GM12878 (cell line): ENCODE measurements around the gene PRTN3. TPM values are rescaled to one million over a fixed set of nuclear protein-coding genes. Genes with fewer than 3 reads are reported as not detected.
A peak's percentile ranks its signal among the peaks of the same experiment; 100 is the strongest.
"Not testable (repeated sequence)": the region's sequence is repeated elsewhere in the genome, so short reads cannot be mapped to it uniquely, and the experiment has no call there.

Experiments used
- ATAC-seq: fragments of 200-7000 bp; cut with Tn5 transposase; 3 replicates; pipeline ENCODE4 v1.9.1; 2020; ENCODE audit warnings: mild to moderate bottlenecking, moderate library complexity
- BruUV-seq: library from RNA; stranded (reverse); fragments of 400-500 nt; replicated peaks from 2 replicates; lab custom pipeline; 2021; lab: Mats Ljungman, UMichigan
- CTCF ChIA-PET: fragments of 300-600 bp; sonication (Branson Sonifier 250); formaldehyde crosslinking; extraction: SDS; loops from one replicate; lab custom pipeline; 2021; ENCODE audit warnings: inconsistent platforms; lab: Yijun Ruan, JAX
- POLR2A ChIA-PET: fragments of 350-600 bp; formaldehyde crosslinking; extraction: SDS; loops from one replicate; lab custom pipeline; 2021; ENCODE audit warnings: inconsistent platforms; lab: Charles Lee
- RAD21 ChIA-PET: fragments of 300-600 bp; sonication (Branson Sonifier 250); formaldehyde crosslinking; loops from one replicate; lab custom pipeline; 2023; ENCODE audit warnings: antibody characterized with exemption; ENCODE audit not compliant: unreplicated experiment; lab: Charles Lee
- SMC1A ChIA-PET: fragments of 300-600 bp; sonication (Branson Sonifier 250); formaldehyde crosslinking; loops from one replicate; lab custom pipeline; 2023; ENCODE audit not compliant: unreplicated experiment, uncharacterized antibody; lab: Charles Lee
- DNase-seq: peaks from one replicate; pipeline ENCODE4 v3.0.0-alpha.2; 2011; ENCODE audit warnings: low read depth, low spot score
- FAIRE-seq: peaks from 3 replicates; lab custom pipeline; 2011; peaks lifted over from hg19 to GRCh38; lab: Jason Lieb, UNC
- H2AFZ ChIP-seq: 2 replicates; pipeline ENCODE4 v1.6.0; 2011; ENCODE audit warnings: low read depth, low read length, control low read depth; ENCODE audit not compliant: control insufficient read depth
- H3K27ac ChIP-seq: 2 replicates; pipeline ENCODE4 v1.5.1; 2011; ENCODE audit warnings: control low read depth; ENCODE audit not compliant: control insufficient read depth, insufficient read depth
- H3K27me3 ChIP-seq, 2 experiments: replicated peaks in 1 of 2; 2 replicates each; pipeline versions ENCODE4 v1.6.0 to v1.6.1; 2011; ENCODE audit warnings: low read length in 1 of 2; ENCODE audit not compliant: control insufficient read depth in 2 of 2, insufficient read depth in 2 of 2
- H3K36me3 ChIP-seq, 2 experiments: 2 replicates each; pipeline ENCODE4 v1.5.1; 2011; ENCODE audit warnings: low read length in 1 of 2; ENCODE audit not compliant: control insufficient read depth in 2 of 2, insufficient read depth in 2 of 2
- H3K4me1 ChIP-seq: 2 replicates; pipeline ENCODE4 v1.6.1; 2011; ENCODE audit warnings: mild to moderate bottlenecking, low read length, moderate library complexity, mixed read lengths; ENCODE audit not compliant: control insufficient read depth, insufficient read depth
- H3K4me2 ChIP-seq: 2 replicates; pipeline ENCODE4 v1.6.0; 2011; ENCODE audit warnings: control low read depth; ENCODE audit not compliant: control insufficient read depth, insufficient read depth
- H3K4me3 ChIP-seq: fragments of 200-600 bp; sonication (generic); 2 replicates; pipeline ENCODE4 v1.5.1; 2016
- H3K79me2 ChIP-seq: 2 replicates; pipeline ENCODE4 v1.6.0; 2011; ENCODE audit warnings: low read length; ENCODE audit not compliant: control insufficient read depth, insufficient read depth
- H3K9ac ChIP-seq: 2 replicates; pipeline ENCODE4 v1.8.0; 2011; ENCODE audit warnings: low read length, control low read depth, mixed read lengths; ENCODE audit not compliant: control insufficient read depth, insufficient read depth
- H3K9me3 ChIP-seq: replicated peaks from 3 replicates; pipeline ENCODE4 v1.5.1; 2011; ENCODE audit warnings: mild to moderate bottlenecking, low read length; ENCODE audit not compliant: control insufficient read depth, insufficient read depth
- H4K20me1 ChIP-seq: 2 replicates; pipeline ENCODE4 v1.6.0; 2011; ENCODE audit not compliant: control insufficient read depth, insufficient read depth
- HDGF ChIP-seq: fragments of 450-650 bp; IDR thresholded peaks from 2 replicates; pipeline ENCODE4 v1.6.1; 2016; ENCODE audit warnings: antibody characterized with exemption
- RUNX3 ChIP-seq: IDR thresholded peaks from 2 replicates; pipeline ENCODE4 v1.6.1; 2012; ENCODE audit warnings: low read length, inconsistent platforms
- TCF12 ChIP-seq: IDR thresholded peaks from 2 replicates; pipeline ENCODE4 v1.6.1; 2011; ENCODE audit warnings: low read depth, mild to moderate bottlenecking, low read length
- TCF3 ChIP-seq: IDR thresholded peaks from 2 replicates; pipeline ENCODE4 v1.6.1; 2012; ENCODE audit warnings: low read depth, mild to moderate bottlenecking, low read length, borderline replicate concordance; ENCODE audit not compliant: insufficient read depth
- WGBS: methylation state at CpG from one replicate; pipeline ENCODE4 v1.1.6; 2016; ENCODE audit warnings: low lambda C conversion rate; ENCODE audit not compliant: insufficient replicate concordance, insufficient coverage; ENCODE audit errors: missing lambda C conversion rate; 5-methylcytosine and 5-hydroxymethylcytosine counted together
- in situ Hi-C: fragments of 300-500 bp; cut with MboI; formaldehyde crosslinking; loops from 9 replicates; pipeline ENCODE4 v1.14.3; 2018; ENCODE audit warnings: mixed read lengths
- intact Hi-C: fragments of 100-400 bp; cut with micrococcal nuclease; formaldehyde crosslinking; loops from one replicate; pipeline ENCODE4 v1.14.2; 2022; ENCODE audit not compliant: unreplicated experiment
- polyA plus RNA-seq, 11 experiments: library from polyadenylated mRNA; depleted of rRNA in 4 of 11; unstranded in 6 of 11; stranded (reverse) in 5 of 11; fragments of >200 nt; fragmentation: Nextera tagmentation in 4 of 11; fragmentation: Illumina TruSeq in 1 of 11; extraction: Ambion mirVana in 4 of 11; extraction: Trizol in 1 of 11; gene quantifications; 1 replicate in 1 of 11; 2 replicates in 10 of 11; pipeline versions ENCODE4 v1.2.1 to v1.2.3, GENCODE V29; 2011 to 2016; ENCODE audit warnings: inconsistent platforms in 2 of 11, missing spikeins in 2 of 11, low read depth in 1 of 11
- total RNA-seq, 4 experiments: library from RNA; depleted of rRNA in 3 of 4; stranded (reverse); fragments of >200 nt in 3 of 4; fragmentation: Illumina TruSeq in 1 of 4; extraction: Trizol in 1 of 4; gene quantifications; 2 replicates each; pipeline versions ENCODE4 v1.2.1 to v1.2.3, GENCODE V29; 2013 to 2021

PRTN3 gene
- total and polyA plus RNA-seq, 10 of the 15 experiments (the other 5 are each of a cell fraction or from before 2014, with no cell fraction given): 0.08 TPM; not detected in 9

DNA sequence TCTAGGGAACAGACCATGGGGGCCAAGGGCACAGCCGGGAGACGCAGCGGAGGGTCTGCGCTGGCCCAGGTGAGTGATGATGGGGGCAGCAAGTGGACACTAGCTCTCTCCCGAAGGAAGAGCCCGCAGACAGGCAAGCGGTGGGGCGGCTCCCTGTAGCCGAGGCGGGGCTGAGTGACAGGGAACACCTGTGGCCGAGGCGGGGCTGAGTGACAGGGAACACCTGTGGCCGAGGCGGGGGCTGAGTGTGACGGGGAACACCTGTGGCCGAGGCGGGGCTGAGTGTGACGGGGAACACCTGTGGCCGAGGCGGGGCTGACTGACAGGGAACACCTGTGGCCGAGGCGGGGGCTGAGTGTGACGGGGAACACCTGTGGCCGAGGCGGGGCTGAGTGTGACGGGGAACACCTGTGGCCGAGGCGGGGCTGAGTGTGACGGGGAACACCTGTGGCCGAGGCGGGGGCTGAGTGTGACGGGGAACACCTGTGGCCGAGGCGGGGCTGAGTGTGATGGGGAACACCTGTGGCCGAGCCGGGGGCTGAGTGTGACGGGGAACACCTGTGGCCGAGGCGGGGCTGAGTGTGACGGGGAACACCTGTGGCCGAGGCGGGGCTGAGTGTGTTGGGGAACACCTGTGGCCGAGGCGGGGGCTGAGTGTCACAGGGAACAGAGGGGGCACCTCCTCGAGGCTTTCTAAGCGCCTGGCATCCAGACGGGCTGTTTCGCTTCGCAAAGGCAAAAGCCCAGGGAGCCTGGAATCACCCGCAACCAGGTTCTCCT, 50.8 kb downstream of the PRTN3 start:
- BruUV-seq: not testable (repeated sequence)
- RAD21 ChIA-PET: interaction anchor here (2.0 to 2.3 kb wide), 2 partner anchors 16 to 28 kb away, joined by 7 to 24 read pairs; no protein-coding TSS in a partner anchor
- WGBS: 70% methylated on average over 31 of the region's 50 CpGs

DNA sequence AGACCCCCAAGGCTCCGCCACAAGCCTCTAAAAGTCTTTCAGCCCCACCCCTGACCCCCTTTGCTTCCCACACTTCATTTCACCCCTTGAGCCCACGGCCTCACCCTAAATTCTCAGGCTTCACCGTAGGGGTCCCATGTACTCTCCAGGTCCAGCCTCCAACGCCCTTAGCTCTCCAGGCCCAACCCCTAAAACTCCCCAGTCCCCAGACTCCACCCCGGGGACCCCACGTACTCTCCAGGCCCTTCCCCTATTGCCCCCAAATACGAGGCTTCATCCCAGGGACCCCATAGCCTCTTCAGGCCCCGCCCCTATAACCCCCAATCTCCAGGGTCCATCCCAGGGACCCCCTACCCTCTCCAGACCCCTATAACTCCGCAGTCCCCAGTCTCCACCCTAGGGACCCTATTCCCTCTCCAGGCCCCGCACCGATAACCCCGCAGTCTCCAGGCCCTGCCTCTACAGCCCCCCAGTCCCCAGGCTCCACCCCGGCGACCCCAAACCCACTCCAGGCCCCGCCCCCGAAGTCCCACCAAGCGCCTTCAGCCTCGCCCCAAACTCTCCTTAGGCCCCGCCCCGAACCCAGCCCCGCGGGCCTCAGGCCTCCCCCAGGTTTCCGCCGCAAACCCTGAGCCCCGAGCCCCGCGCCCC, 51.6 kb downstream of the PRTN3 start:
- CTCF ChIA-PET: interaction anchor here (0.6 to 2.0 kb wide), 5 partner anchors 16 to 386 kb away, joined by 3 to 22 read pairs (median 4); no protein-coding TSS in a partner anchor
- intact Hi-C loops: no loop called here

More for the DNA sequence above, 50.8 kb downstream of the PRTN3 start:
- H3K9me3 ChIP-seq, H3K36me3 ChIP-seq, H4K20me1 ChIP-seq, DNase-seq, H2AFZ ChIP-seq, intact Hi-C loops, H3K27me3 ChIP-seq, H3K4me1 ChIP-seq, H3K79me2 ChIP-seq, in situ Hi-C loops, FAIRE-seq, ATAC-seq, H3K27ac ChIP-seq: not testable (repeated sequence)
- Histone ChIP-seq H3K4me3 (peak overlapping the region; percentile 95; the same call in 1 of the 2 replicates), H3K4me2 (peak overlapping the region; percentile 92; the same call in 1 of the 2 replicates), H3K9ac (peak overlapping the region; percentile 77; the same call in 1 of the 2 replicates)
- ChIA-PET SMC1A (interaction anchor here (0.6 to 2.0 kb wide), 2 partner anchors 16 to 322 kb away, joined by 3 to 15 read pairs; no protein-coding TSS in a partner anchor), POLR2A (interaction anchor here (1.0 kb wide), 1 partner anchor 125 kb away, joined by 4 read pairs; no protein-coding TSS in a partner anchor), CTCF (interaction anchor here (2.0 kb wide), 1 partner anchor 28 kb away, joined by 22 read pairs; no protein-coding TSS in a partner anchor)
- TF ChIP-seq TCF3 (peak; percentile 49; the same call in 1 of the 2 replicates), TCF12 (0 out of 2 replicates have a peak, but pooled peaks have one; percentile 44)

More for the DNA sequence above, 51.6 kb downstream of the PRTN3 start:
- Histone ChIP-seq H3K9ac (peak overlapping the region; percentile 77), H3K9me3 (no peaks in the 10 kb centered on the region), H3K36me3 (no peaks in the 10 kb centered on the region)
- 3% methylated on average over 9 of the region's 27 CpGs for WGBS
- TF ChIP-seq HDGF: 0 out of 2 replicates have a peak, but pooled peaks have one; percentile 53
- TF ChIP-seq RUNX3: no peak
- TF ChIP-seq, all 136 proteins: peak for 1
- Histone ChIP-seq H2AFZ (no peak overlapping the region; the same call in 1 of the 2 replicates), H3K79me2 (peaks cover 7% of the 10 kb centered on the region), H4K20me1 (no peaks in the 10 kb centered on the region), H3K4me3 (peak overlapping the region; percentile 95), H3K4me2 (peak overlapping the region; percentile 92), H3K27ac (peak overlapping the region; percentile 81), H3K27me3 (no peaks in the 10 kb centered on the region), H3K4me1 (no peaks in the 10 kb centered on the region)
- ChIA-PET RAD21 (interaction anchor here (1.8 to 2.3 kb wide), 3 partner anchors 15 to 29 kb away, joined by 7 to 24 read pairs (median 14); no protein-coding TSS in a partner anchor), SMC1A (interaction anchor here (0.9 to 2.0 kb wide), 3 partner anchors 15 to 29 kb away, joined by 5 to 15 read pairs (median 12); no protein-coding TSS in a partner anchor), POLR2A (interaction anchor here (0.6 to 1.4 kb wide), 8 partner anchors 11 to 124 kb away, joined by 3 to 27 read pairs (median 4); no protein-coding TSS in a partner anchor)
- no TSS peak for BruUV-seq
- peak; percentile 61 for ATAC-seq
- in situ Hi-C loops: no loop called here
- no peak for FAIRE-seq
- no peak for DNase-seq
